ENCODE results near the gene FPGS.

- TF ChIP-seq CTCF (IDR thresholded peaks at IDR 0.05; ENCODE audit: low read length) (no peak), EZH2 (IDR thresholded peaks at IDR 0.05; ENCODE audit: borderline replicate concordance, low read length) (no peak)
These were observed 50.9 kb downstream of the FPGS start for GRCh38 chr9:127853312-127854183.
